Measurements from ENCODE around the gene DUSP5.

- TF ChIP-seq CTCF (IDR thresholded peaks at IDR 0.05), result no peak
- TF ChIP-seq POLR2A (IDR thresholded peaks at IDR 0.05), result peak; percentile 91
Observed at GRCh38 chr10:110497438-110498086, at the start of gene DUSP5.
